ENCODE data around the gene HOXC11.
A peak's percentile ranks its signal among the peaks of the same experiment; 100 is the strongest.

The HOXC11 gene

DNA sequence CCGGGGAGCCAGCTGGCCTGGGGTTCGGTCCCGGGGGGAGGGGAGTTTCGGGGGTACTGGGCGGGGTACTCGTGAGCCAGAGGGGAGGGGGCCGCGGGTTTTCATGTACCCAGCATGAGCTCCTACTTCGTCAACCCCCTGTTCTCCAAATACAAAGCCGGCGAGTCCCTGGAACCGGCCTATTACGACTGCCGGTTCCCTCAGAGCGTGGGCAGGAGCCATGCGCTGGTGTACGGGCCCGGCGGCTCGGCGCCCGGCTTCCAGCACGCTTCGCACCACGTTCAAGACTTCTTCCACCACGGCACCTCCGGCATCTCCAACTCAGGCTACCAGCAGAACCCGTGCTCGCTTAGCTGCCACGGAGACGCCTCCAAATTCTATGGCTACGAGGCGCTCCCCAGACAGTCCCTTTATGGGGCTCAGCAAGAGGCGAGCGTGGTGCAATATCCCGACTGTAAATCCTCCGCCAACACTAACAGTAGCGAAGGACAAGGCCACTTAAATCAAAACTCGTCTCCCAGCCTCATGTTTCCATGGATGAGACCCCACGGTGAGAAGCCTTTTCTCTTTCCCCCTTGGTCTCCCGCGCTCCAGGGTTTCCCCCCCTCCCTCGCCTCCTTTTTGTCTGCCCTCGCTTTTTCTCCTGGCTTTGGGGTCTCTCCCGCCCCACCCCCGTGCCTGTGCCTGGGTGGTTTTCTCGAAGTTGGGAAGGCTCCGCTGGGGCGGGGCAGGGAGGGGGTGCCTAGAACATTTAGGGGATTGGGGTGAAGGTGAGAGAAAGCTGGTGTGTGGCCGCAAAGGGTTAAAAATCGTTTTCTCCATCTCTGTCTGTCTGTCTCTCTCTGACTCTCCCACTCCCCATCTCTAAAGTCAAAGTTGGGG, 36.5 kb downstream of the HOXC11 start:
- no peak for DNase-seq (ENCODE audit: low read depth)

- DNase-seq (ENCODE audit: low read depth): no peak
Measured at GRCh38 chr12:54010053-54010971, 37.4 kb downstream of the HOXC11 start.

GRCh38 chr12:54010972-54011664, 38.2 kb downstream of the HOXC11 start:
- DNase-seq (ENCODE audit: low read depth): no peak

DNA sequence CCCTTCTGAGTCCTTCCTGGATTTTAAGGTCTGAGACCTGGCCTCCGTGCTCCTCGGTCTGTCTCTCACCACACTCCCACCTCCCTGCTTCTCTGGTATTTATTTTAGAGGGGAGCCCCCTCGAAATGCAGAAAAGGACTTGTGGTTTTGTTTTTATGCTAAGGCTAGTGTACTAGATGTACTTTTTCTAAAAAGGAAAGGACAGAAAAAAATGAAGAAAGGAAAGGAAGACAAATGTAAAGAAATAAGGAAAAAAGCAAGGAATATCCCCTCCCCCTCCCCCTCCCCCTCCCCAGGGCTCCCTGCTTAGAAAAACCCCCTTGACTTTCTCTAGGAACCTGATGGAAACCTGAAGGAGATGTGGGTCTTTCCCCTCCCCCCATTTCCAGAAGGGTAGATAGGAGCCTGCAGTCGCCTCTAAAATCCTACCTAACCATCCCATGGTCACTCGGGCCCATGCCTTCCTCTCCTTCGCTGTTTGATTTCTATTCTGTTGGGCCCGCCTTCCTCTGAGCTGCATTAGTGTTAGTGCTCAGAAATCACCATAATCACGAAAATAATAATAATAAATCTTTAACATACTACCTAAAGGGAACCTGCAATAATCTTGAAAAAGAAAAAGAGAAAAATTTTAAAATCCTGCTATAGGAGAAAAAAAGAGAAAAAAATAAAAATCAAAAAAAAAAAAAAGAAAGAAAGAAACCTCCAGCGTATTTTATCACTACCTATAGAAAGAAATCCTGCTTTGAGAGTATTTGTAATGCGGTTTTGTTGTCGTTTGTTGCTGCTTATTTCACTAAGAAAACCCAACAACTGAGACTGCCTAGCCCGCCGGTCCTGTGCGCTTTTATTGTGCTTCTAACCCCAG, 39.0 kb downstream of the HOXC11 start:
- no peak for DNase-seq (ENCODE audit: low read depth)

DNA sequence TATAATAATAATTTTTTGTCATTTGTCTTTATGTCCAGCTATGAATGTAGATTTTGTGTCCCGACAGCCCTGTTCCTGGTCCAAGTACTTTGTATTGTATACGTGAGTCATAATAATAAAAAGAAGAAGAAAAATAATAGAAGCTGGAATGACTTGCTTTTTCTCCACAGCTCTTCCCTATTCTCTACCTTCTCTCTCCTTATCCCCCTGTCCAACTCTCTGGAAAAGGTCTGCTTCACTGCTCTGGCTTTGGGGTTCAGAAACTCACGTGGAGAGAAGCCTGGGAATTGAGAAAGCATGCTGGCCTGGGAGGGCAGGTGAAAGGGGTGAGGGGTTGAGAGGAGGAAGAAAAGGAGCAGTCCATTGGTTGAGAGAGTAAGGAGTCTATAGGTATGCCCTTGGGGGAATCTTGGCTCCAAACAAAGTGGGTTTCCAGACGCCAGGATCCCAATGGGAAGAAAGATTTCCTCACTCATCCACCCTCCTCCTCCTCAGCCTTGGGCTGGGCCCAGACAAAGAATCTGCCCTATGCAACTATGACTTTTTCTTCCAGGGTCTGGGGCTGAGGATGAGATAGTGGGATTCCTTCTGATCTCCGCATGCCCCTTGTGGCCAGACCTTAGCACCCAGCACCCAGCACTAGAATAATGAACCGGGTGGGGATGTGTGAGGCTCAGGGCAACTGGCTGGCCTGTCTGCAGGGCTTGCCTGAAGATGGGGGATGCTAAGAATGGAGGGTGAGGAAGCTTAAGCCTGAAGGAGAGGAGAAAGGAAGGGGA, 39.9 kb downstream of the HOXC11 start:
- DNase-seq (ENCODE audit: low read depth): no peak

DNA sequence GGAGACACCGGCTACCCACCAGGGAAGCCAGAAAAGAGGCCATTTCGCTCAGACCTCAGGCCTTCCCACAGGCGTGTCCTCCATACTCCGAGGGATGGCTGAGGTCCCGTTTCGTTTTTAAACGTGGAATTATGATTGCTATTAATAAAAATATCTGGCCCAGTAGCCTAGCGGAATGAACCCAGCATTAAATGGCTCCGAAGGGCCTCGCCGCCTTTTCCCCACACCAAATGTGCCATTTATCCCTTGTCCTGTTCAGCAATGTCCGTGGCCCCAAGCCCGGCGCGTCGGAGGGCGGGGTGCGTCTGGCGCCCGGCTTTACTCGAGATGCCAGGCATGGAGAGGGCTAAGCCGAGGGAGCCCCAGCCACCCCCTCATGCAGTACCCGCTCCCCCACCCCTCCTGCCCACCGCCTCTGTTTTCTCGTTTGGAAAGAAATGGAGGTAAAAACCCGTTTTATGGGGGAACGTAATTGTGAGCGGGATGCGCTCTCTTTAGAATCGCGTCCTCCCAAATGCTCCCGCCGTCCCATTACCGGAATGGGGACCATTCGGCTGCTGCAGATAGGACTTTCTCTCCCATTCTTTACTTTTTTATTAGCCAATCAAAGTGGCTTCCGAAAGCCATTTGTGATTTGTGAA, 41.6 kb downstream of the HOXC11 start:
- DNase-seq (ENCODE audit: low read depth): no peak

DNA sequence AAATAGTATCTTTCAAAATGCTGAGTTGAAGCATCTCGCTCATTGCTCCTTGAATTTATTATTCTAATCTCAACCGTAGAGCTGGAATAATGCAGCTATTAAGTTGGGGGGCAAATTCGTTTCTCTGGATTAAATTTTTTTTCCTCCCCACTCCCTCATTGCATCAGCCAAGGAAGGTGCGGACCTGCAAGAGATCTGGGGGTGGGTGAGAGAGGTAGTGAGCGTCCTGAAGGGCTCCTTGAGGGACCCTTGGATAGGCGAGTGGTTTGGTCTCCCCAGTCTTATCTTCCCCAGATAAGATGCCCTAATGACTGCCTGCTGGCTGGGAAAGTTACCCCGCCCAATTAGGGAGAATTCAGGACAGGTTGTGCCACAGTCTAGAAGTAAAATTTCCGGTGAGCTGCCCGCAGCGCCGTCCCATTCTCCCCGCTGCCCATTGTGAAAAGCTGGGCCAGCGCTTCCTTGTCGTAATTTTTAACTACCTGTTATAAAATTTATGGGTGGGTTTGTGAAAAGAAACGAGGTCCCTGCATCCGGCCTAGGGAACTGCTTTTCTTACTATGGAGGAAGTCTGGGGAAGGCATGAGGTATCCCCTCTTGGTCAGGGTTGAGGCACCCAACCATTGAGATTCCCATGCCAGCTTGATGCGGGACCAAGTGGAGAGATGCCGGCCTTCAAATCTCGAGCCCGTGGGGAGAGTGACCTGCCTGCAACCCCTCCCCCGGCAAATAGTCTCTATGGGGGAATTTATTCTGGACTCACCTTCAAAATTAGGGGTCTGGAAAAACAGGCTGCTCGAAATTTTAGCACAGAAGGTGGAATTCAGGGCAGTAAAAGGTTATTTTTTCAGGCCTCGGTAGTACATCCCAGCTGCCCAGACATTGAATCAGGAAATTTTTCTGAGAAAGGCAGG, 42.3 kb downstream of the HOXC11 start:
- no peak for DNase-seq (ENCODE audit: low read depth)

DNA sequence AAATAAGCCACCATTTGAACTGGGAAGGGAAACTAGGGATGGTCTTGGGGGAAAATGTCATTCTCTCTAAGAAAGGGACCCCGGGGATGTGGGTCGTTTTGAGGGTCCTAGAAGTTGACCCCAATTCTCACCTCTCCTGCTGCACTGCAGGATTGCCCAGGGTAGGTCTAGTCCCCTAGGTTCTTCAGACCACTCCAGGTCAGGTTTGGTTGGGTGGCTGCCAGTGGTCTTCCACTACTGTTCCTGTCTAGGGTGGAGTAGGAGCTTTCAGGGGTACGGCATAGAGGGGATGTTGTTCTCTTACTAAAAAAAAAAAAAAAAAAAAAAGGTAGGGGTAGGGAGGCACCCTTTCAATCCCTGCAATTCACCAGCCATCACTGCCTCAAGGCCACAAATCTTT, 43.1 kb downstream of the HOXC11 start:
- DNase-seq (ENCODE audit: low read depth): no peak

DNA sequence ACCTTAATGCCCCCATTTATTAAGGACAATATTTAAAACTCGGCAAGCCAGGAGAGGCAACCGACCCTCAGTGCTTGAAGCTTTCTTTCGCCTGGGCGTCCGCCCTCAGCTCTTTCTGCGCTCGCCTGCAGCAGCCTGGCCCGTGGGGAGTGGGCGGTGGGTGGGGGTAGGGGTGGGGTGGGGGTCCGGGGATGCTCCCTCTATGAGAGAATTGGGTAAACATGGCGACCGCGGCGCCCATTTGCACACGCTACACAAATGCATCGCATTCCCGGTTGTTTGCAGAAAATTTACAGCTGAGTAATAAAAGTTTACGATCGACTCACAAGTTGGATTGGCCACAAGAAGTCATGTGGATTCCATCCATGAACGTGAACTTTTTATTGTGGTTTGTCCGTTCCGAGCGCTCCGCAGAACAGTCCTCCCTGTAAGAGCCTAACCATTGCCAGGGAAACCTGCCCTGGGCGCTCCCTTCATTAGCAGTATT, 43.6 kb downstream of the HOXC11 start:
- DNase-seq (ENCODE audit: low read depth): peak; percentile 87

GRCh38 chr12:54017027-54017788, 44.3 kb downstream of the HOXC11 start:
- DNase-seq (ENCODE audit: low read depth): no peak

- DNase-seq (ENCODE audit: low read depth): peak; percentile 92
Measured at GRCh38 chr12:54017878-54018467, 45.0 kb downstream of the HOXC11 start.

- DNase-seq (ENCODE audit: low read depth): no peak
Measured at GRCh38 chr12:54018468-54018984, 45.6 kb downstream of the HOXC11 start.

- DNase-seq (ENCODE audit: low read depth): no peak
Measured at GRCh38 chr12:54019091-54019811, 46.3 kb downstream of the HOXC11 start.

DNA sequence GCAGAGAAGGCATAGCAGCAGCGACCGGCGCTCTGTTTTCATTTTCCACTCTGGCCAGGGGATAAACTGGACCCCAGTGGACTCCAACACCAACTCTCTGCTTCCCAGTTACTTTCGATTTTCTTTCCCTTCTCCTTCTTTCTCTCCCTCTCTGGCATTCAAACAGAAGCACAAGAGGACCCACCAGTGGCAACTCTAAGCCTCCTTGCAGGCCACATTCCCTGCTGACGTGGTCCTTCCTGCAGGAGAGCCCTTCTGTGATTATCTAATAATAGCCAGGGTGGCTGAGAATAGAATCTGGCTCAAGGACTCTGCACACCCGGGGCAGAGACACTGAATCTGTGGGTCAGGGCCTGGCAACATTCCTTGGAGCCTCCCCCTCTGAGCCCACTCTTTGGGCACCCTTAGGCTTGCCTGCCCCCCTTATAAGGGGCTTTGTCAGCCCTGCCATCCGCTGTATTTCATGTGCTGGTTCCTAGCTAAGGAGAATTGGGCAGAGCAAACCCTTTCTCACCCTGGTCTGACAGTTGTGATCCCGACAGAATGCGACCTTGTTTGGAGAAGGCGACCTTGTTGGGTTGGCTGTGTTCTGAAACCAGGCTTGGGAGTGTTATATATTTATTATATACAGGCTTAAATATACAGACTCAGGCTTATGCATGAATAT, 47.1 kb downstream of the HOXC11 start:
- no peak for DNase-seq (ENCODE audit: low read depth)

DNA sequence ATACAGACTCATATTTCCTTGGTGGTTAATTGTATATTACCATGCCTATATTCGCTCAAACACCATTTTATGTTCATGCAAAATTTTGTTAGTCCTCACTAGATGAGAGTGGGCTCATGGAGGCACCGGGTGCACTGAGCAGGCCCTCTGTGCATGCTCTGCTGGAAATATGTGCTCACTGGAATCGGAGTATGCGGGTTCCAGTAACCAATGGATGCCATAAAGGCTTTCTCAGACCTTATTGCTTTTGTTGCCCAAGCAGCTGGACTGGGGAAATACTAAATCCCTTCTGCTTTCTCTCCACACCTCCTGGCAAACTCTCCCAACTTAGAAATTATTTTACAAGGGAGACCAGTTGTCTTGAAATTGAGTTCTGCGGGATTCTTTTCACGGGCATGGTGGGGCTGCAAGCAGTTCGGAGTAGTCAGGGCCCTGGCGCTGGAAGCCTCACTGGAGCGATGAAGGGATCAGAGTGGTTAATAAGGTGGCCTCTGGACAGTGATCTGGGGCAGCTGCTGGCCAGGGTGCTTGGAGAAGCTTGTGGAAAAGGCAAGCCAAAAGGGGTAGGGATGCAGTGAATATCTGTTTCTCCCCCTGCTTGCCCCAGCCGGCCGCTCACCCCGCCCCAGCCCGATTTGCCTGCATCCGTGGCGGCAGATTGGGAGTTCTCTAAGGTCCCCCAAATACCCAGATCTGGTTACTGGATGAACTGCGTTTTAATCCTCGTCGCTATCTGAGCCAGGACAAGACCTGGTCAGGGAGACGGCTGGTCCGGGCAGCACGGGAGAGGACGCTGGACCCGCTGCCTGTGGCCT, 47.9 kb downstream of the HOXC11 start:
- DNase-seq (ENCODE audit: low read depth): no peak

Measured in stromal cell of bone marrow (primary cell).